ENCODE results near the gene TMEM175. TPM values are rescaled to one million over a fixed set of nuclear protein-coding genes. Genes with fewer than 3 reads are reported as not detected.

The TMEM175 gene
- total RNA-seq, 2 donors from 2014 or later = 44.1 to 74.6 TPM

GRCh38 chr4:907103-907400, 25.2 kb upstream of the TMEM175 start:
- Histone ChIP-seq H3K4me3 (no peak overlapping the region), H3K27ac (no peak overlapping the region), H3K36me3 (no peaks in the 10 kb centered on the region), H3K27me3 (replicated peaks; ENCODE audit: insufficient read depth) (no peaks in the 10 kb centered on the region), H3K4me1 (replicated peaks) (no peaks in the 10 kb centered on the region), H3K9me3 (no peaks in the 10 kb centered on the region)
- intact Hi-C loops (cut with DNase I) = no loop called here
- TF ChIP-seq CTCF (IDR thresholded peaks at IDR 0.05) (no peak), POLR2A (IDR thresholded peaks at IDR 0.05) (no peak), POLR2AphosphoS5 (IDR thresholded peaks at IDR 0.05) (no peak)
- no peak for DNase-seq (ENCODE audit: low spot score)
- 92% methylated on average over 7 of the region's 7 CpGs for WGBS

- TF ChIP-seq POLR2A (IDR thresholded peaks at IDR 0.05) (no peak), CTCF (IDR thresholded peaks at IDR 0.05) (no peak), POLR2AphosphoS5 (IDR thresholded peaks at IDR 0.05) (no peak)
- Histone ChIP-seq H3K4me1 (replicated peaks) (no peaks in the 10 kb centered on the region), H3K27me3 (replicated peaks; ENCODE audit: insufficient read depth) (no peaks in the 10 kb centered on the region), H3K4me3 (no peak overlapping the region), H3K36me3 (no peaks in the 10 kb centered on the region), H3K27ac (no peak overlapping the region), H3K9me3 (no peaks in the 10 kb centered on the region)
- intact Hi-C loops (cut with DNase I) = no loop called here
- no peak for DNase-seq (ENCODE audit: low spot score)
- 81% methylated on average over 35 of the region's 35 CpGs for WGBS
Measured at GRCh38 chr4:907691-908425, 24.4 kb upstream of the TMEM175 start.

GRCh38 chr4:909131-909571, 23.1 kb upstream of the TMEM175 start:
- Histone ChIP-seq H3K36me3 (no peaks in the 10 kb centered on the region), H3K9me3 (no peaks in the 10 kb centered on the region), H3K27me3 (replicated peaks; ENCODE audit: insufficient read depth) (no peaks in the 10 kb centered on the region), H3K4me3 (no peak overlapping the region), H3K4me1 (replicated peaks) (no peaks in the 10 kb centered on the region), H3K27ac (no peak overlapping the region)
- WGBS = 96% methylated on average over 26 of the region's 26 CpGs
- intact Hi-C loops (cut with DNase I) = no loop called here
- no peak for DNase-seq (ENCODE audit: low spot score)
- TF ChIP-seq POLR2A (IDR thresholded peaks at IDR 0.05) = no peak
- TF ChIP-seq CTCF (IDR thresholded peaks at IDR 0.05) = no peak
- TF ChIP-seq POLR2AphosphoS5 (IDR thresholded peaks at IDR 0.05) = no peak

GRCh38 chr4:909821-910220, 22.4 kb upstream of the TMEM175 start:
- Histone ChIP-seq H3K36me3 (no peaks in the 10 kb centered on the region), H3K4me1 (replicated peaks) (no peaks in the 10 kb centered on the region), H3K4me3 (no peak overlapping the region), H3K27me3 (replicated peaks; ENCODE audit: insufficient read depth) (no peaks in the 10 kb centered on the region), H3K9me3 (no peaks in the 10 kb centered on the region), H3K27ac (no peak overlapping the region)
- no peak for TF ChIP-seq POLR2AphosphoS5 (IDR thresholded peaks at IDR 0.05)
- no peak for TF ChIP-seq CTCF (IDR thresholded peaks at IDR 0.05)
- no peak for TF ChIP-seq POLR2A (IDR thresholded peaks at IDR 0.05)
- no peak for DNase-seq (ENCODE audit: low spot score)
- intact Hi-C loops (cut with DNase I) = no loop called here
- 97% methylated on average over 11 of the region's 12 CpGs for WGBS

- H3K4me1 ChIP-seq (replicated peaks) = no peaks in the 10 kb centered on the region
- 94% methylated on average over 21 of the region's 26 CpGs for WGBS
- intact Hi-C loops (cut with DNase I) = no loop called here
- DNase-seq (ENCODE audit: low spot score) = no peak
- no peak overlapping the region for H3K4me3 ChIP-seq
- H3K27ac ChIP-seq = no peak overlapping the region
- no peak for TF ChIP-seq POLR2AphosphoS5 (IDR thresholded peaks at IDR 0.05)
- no peak for TF ChIP-seq POLR2A (IDR thresholded peaks at IDR 0.05)
- no peak for TF ChIP-seq CTCF (IDR thresholded peaks at IDR 0.05)
- no peaks in the 10 kb centered on the region for H3K9me3 ChIP-seq
- H3K27me3 ChIP-seq (replicated peaks; ENCODE audit: insufficient read depth) = no peaks in the 10 kb centered on the region
- H3K36me3 ChIP-seq = no peaks in the 10 kb centered on the region
Measured at GRCh38 chr4:910366-911091, 21.7 kb upstream of the TMEM175 start.

Measured in prostate gland (tissue), 2 donors.